ENCODE data around the gene INTS2. TPM values are rescaled to one million over a fixed set of nuclear protein-coding genes. Genes with fewer than 3 reads are reported as not detected.
"Not testable (repeated sequence)": the region's sequence is repeated elsewhere in the genome, so short reads cannot be mapped to it uniquely, and the experiment has no call there.

The INTS2 gene
- total RNA-seq, 1 donor from 2014 or later = 35.9 TPM

DNA sequence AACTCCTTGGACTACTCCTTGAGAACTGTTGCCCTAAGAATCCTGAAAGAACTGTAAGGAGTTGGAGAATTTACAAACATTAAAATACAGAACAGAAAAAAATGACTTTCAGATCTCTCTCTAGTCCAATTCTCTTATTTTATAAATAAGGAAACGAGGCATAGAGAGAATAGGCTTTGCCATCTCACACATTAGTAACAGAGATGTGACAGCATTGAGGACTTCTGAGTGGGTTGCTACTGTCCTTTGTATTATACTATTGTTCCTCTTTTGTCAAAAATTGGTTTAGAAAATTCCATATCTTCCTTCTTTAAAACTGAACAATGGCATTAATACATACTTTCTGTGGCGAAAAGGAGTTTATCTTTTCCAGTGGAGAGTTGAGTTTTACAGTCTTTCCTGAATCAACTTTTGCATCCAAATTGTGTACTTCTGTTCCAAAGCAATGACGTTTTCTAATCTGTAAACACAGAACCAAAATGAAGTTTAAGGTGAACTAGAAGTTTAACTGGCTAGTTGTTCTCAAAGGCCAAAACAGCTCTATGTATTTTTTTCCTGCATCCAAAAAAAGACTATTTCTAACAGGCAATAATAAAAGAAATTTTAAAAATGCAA lies 80.9 kb downstream of the INTS2 start:
- DNase-seq = no peak

DNA sequence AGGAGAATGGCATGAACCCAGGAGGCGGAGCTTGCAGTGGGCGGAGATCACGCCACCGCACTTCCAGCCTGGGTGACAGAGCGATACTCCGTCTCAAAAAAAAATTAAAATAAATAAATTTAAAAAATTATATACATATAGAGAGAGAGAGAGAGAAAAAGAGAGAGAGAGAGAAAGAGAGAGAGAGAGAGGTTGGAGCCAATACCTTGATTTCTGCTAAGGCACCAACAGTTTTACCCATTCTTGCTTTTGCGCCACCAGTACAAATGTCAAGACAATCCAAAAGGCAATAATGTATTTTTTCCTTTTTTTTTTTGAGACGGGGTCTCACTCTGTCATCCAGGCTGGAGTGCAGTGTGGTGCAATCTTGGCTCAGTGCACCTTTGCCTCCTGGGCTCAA lies 81.7 kb downstream of the INTS2 start:
- DNase-seq = no peak

DNA sequence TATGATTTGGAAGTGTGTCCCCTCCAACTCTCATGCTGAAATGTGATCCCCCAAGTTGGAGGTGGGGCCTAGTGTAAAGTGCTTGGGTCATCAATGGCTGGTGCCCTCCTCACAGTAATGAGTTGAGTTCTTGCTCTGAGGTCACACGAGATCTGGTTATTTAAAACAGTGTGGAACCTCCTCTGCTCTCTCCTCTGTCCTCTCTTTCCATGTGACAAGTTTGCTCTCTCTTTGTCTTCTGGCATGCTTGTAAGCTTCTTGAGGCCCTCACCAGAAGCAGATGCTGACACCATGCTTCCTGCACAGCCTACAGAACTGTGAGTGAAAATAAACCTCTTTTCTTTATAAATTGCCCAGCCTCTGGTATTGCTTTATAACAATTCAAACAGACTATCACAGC lies 84.3 kb downstream of the INTS2 start:
- no peak for DNase-seq

DNA sequence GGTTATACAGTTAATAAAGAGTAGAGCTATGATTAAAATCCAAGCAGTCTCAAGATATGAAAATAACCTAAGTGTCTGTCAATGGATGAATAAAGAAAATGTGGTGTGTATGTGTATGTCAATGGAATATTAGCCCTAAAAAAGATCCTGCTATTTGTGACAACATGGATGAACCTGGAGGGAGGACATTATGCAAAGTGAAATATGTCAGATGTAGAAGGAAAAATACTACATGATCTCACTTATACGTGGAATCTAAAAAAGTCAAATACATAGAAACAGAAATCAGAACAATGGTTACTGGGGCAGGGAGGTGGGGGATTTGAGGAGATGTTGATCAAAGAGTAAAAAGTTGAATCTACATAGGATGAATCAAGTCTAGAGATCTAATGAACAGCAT lies 84.9 kb downstream of the INTS2 start:
- DNase-seq = no peak

DNA sequence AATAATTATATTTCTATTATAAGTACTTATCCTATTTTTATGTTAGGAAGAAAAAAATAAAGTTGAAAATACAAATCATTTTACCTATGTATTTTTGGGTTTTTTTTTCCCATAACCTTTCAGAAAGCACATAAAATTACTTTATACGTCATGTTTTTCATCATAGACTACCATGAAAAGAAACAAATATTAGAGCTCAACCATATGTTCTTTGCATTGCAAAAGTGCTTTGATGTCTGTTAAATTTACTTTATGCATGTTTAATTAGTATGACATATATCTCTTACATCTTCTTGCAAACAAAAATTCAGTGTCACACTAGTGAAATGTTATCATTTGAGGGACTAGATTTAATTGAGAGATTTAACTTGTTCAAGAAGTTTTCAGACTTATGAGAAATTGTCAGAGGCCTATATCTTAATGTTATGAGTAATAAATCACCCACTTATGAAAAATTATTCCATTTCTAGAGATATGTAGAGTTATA lies 88.4 kb downstream of the INTS2 start:
- DNase-seq = no peak

DNA sequence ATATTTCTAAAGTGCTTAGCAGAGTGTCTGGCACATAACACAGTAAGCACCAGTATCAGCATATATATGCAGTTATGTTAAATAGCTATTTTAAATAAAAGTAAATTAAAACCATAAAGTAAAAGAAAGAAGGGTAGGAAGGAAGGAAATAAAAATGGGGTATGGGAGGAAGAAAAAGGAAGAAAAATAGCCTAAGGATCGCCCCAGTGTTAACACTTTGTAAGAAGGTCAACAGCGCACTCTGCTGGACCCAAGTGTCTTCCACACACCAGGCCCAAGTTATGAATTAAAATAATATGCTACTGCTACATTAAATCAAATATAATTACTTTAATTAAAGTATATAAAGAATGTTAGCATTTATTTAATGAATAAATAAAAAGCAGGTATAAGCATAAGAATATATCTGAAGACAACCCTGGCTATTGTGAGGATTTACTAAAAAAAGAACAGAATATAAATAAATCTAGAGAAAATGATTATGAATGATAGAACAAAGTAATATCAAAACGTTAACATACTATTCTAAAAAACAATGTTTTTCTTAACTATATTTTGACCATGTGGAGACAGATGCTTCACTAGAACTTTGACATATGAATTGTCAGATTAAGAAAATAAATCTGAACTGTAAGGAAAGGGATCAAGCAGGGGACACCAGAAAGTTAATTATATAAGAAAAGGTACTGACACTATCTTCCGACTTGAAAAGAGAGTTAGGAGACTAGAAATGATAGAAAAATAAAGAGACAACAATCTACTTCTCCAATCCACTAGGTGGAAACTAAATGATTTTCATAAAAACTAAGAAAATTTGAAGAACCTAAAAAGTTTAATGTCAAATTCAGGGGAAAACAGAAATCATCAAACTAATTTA lies 90.4 kb downstream of the INTS2 start:
- no peak for DNase-seq

DNA sequence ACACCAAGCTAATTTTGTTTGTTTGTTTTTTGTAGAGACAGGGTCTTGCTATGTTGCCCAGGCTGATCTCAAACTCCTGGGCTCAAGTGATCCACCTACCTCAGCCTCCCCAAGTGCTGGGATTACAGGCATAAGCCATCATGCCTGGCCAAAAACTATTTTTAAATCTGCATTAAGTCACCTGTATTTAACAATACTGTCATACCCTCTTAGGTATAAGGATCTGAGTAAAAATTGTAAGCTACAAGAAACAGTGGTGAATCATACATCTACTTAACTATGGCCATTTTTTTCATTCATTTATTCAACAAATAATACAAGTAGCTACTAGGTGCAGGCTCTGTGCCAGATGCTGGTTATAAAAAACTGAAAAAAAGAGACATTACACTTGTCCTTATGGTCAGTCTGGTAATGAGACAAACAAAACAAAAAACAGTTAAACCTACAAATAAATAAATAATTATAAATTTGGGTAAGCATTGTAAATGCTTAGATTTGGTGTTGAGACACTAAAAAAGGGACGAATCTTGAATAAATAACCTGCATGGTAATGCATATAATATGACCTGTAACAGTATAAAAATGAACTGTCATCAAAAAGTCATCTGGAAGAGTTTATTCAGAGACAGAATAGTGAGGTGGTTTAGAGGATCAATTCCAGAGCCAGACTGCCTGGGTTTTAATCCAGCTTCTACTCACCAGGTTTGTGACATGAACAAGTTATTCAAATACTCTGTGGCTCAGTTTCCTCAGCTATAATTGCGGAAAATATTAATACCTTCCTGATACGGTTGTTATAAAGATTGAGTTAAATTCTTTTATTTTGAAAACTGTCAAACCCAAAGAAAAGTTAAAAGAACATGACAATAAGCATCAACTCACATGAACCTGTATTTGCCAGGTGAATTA lies 91.3 kb downstream of the INTS2 start:
- no peak for DNase-seq

DNA sequence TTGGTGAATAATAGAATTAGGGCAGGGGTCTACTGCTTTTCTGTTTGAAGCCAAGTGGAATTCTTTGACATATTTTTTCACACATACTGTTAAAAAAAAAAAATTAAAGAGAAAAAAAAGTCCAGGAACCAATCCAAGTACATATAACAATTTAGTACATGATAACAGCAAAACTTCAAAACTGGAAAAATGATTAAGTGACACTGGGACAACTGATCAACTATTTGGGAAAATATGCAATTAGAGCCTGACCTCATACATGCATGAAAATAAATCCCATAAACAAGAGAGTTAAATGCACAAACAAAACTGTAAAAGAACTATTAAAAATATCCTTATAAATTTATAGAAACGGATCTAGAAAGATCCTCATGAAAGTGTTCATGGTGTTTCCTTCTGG lies 92.2 kb downstream of the INTS2 start:
- no peak for DNase-seq

DNA sequence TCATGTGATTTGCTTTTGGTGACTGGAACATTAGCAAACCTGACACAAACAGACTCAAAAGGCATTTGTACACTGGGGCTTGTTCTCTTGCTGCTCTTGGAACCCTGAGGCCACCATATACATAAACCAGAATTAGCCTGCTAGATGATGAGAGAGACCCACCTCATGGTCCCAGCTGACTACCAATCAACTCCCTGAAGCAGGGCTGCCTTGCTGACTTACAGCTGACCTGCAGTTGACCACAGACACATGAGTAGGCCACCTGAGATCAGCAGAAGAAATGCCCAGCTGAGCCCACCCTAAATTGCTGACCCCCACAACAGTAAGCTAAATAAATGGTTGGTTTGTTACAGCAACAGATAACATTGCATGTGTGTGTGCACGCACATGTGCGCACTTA lies 93.2 kb downstream of the INTS2 start:
- no peak for DNase-seq

DNA sequence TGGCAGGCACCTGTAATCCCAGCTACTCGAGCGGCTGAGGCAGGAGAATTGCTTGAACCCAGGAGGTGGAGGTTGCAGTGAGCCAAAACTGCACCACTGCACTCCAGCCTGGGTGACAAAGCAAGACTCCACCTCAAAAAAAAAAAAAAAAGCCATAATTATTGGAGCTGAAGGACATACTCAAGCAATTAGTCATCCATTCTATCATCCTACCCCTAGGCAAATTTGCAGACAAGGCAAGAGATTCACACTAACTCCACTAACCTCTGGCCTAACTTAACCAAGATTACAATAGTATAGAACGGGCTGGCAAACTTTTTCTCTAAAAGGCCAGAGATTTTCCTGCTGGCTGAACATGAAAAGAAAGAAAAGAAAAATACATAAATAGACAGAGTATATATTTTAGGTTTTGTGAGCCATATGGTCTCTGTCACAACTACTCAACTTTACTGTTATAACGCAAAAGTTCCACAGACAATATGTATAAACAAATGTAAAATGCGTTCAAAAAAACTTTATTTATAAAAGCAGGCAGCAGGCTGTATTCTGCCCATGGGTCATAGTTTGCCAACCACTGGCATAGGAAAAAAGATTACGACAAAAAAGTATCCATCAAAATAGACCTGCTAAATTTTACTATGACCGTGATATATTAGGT lies 94.1 kb downstream of the INTS2 start:
- DNase-seq = no peak

DNA sequence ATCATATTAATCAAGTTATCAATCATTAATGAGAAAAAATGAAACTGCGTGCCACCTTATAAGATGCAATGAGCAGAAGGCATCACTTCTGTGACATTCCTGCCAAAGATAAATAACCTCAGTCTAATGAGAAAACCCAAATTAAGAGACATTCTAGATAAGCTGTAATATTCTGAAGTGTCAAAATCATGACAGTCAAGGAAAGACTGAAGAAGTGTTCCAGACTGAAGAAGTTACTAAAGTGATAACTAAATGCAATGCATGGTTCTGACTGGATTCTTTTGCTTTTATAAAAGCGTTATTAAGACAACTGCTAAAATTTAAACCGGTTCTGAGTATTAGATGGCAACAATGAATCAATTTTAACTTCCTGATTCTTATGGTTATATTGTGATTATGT lies 95.3 kb downstream of the INTS2 start:
- DNase-seq = no peak

DNA sequence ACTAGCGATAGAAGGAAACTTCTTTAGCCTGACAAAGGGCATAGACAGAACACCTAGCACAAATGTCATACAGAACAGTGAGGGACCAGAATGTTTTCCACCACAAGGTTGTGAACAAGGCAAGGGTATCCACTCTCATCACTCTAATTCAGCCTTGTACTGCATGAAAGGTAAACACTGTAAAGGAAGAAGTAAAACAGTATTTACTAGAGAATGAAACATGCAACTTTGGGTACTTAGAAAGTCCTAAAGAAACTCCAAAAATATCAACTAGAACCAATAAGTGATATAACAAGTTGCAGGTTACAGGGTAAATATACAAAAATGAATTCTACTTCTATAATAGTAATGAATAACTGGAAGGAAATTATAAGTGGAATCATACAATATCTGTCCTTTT lies 96.7 kb downstream of the INTS2 start:
- no peak for DNase-seq

DNA sequence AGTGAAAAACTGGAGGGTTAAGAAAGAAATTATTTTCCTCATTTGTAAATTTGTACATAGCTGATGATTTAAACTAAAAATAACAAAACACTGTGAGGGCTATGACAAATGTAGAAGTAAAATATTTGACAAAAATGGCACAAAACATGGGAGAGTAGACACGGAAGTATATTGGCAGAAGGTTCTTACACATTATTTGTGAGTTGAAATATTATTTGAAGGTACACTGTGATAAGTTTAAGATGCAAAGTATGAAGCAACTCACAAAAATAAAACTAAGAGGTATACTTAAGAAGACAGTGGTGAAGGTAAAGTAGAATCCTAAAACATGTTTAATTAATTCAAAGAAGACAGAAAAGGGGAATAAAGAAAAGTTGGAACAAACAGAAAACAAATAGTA lies 99.1 kb downstream of the INTS2 start:
- no peak for DNase-seq

DNA sequence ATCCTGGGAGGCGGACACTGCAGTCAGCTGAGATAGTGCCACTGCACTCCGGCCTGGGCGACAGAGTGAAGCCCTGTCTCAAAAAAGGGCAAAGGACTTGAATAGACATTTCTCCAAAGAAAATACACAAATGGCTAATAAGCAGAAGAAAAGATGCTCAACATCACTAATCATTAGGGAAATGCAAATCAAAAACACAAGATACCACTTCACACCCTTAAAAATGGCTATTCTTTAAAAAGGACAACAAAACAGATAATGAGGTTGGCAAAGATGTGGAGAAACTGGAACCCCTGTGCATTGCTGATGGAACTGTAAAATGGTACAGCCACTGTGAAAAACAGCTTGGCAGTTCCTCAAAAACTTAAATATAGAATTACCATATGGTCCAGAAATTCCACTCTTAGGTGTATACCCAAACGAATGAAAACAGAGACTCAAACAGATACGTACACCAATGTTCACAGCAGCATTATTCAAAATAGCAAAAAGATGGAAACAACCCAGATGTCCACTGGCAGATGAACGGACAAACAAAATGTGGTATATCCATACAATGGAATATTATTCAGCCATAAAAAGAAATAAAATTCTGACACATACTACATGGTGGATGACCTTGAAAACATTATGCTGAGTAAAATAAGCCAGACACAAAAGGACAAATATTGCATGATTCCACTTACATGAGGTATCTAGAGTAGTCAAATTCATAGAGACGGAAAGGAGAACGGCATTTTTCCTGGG lies 100.0 kb downstream of the INTS2 start:
- no peak for DNase-seq

DNA sequence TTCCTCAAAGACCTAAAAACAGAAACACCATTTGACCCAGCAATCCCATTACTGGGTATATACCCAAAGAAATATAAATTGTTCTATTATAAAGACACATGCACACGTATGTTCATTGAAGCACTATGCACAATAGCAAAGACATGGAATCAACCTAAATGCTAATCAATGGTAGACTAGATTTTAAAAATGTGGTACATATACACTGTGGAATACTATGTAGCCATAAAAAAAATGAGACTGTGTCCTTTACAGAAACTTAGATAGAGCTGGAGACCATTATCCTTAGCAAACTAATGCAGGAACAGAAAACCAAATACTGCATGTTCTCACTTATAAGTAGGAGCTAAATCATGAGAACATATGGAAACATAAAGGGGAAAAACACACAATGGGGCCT lies 100.9 kb downstream of the INTS2 start:
- not testable (repeated sequence) for DNase-seq

DNA sequence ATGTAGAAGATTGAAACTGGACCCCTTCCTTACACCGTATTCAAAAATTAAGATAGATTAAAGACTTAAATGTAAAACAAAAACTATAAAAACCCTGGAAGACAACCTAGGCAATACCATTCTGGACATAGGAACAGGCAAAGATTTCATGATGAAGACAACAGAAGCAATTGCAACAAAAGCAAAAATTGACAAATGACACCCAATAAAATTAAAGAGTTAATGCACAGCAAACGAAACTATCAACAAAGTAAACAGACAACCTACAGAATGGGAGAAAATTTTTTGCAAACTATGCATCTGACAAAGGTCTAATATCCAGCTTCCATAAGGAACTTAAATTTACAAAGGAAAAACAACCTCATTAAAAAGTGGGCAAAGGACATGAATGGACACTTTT lies 101.6 kb downstream of the INTS2 start:
- not testable (repeated sequence) for DNase-seq

DNA sequence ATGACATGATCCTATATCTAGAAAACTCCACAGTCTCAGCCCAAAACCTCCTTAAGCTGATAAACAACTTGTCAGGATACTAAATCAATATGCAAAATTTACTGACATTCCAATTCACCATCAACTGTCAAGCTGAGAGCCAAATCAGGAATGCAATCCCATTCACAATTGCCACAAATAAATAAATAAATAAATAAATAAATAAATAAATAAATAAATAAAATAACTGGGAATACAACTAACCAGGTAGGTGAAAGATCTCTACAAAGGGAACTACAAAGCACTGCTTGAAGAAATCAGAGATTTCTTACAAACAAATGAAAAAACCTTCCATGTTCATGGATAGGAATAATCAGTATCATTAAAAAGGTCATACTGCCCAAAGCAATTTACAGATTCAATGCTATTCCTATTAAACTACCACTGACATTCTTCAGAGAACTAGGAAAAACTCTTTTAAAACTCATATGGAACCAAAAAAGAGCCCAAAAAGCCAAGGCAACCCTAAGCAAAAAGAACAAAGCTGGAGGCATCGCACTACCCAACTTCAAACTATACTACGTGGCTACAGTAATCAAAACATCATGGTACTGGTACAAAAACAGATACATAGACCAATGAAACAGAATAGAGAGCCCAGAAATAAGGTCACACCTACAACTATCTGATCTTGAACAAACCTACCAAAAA lies 102.2 kb downstream of the INTS2 start:
- DNase-seq = no peak

DNA sequence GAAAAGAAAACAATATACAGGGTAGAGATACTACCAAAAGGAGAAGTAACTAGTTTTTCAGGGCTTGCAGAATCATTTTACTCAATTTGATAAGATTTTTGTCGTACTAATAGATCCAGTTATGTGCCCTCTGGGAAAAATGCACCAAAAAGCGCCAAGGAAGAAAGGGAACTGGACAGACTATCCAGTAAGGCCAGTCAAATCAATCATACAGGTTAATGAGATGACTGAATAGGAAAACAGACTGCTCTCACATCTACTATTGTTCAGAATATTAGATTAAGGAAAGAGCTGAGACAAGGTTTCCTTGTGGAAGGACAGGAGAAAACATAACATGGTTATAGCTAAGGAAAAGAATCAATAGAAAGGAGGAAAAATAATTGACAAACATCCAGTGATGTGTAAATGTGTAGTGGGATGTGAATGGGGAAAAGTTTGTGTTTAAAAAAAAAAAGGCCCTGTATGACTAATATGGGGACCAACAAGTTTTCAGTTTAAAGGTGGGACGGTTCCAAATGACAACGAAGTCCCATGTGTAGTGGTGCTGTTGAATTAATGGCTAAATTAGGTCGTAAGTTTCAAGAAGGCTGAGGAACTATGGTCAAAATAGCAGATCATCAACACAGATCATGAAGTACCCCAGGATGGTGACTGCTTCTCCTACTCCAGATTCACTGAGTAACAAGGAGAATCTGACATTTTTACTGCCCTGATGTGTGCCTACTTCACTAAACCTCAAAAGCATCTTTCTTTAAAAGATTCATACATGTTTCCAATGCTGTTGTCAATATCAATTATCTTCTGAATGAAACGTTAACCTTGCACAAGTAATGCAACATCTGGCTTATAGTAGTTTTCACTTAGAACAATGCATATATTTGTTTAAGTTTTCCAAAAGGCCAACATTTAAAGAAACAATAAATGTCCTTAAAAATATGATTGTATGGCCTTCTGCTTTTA lies 105.2 kb downstream of the INTS2 start:
- DNase-seq = no peak

DNA sequence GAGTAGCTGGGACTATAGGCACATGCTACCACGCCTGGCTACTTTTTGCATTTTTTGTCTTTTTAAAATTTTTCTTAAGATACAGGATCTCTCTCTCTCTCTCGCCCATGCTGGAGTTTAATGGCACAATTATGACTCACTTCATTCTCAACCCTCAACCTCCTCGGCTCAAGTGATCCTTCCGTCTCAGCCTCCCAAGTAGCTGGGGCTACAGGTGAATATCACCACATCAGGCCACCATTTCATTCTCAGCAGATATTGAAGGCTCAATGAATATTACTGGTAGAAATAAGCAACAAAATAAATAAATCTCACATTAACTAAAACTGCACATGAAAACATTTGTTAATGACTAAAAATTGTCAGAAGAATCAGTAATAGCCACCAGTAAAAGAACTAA lies 106.1 kb downstream of the INTS2 start:
- DNase-seq = no peak

DNA sequence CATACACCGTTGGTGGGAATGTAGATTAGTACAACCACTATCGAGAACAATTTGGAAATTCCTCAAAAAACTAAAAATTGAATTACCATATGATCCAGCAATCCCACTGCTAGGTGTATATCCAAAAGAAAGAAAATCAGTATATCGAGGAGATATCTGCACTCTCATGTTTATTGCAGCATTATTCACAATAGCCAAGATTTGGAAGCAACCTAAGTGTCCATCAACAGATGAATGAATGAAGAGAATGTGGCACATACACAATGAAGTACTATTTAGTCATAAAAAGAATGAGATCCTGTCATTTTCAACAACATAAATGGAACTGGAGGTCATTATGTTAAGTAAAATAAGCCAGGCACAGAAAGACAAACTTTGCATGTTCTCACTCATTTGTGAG lies 108.5 kb downstream of the INTS2 start:
- not testable (repeated sequence) for DNase-seq

Measured in occipital lobe (tissue), 2 donors.